ENCODE measurements around the gene SKAP1. TPM values are rescaled to one million over a fixed set of nuclear protein-coding genes. Genes with fewer than 3 reads are reported as not detected.
"Not testable (repeated sequence)": the region's sequence is repeated elsewhere in the genome, so short reads cannot be mapped to it uniquely, and the experiment has no call there.

SKAP1 gene
- total and polyA plus RNA-seq, 12 donors, result 3.2 to 117 (median 10.7) TPM

- intact Hi-C loops (cut with DNase I), result no loop called here
- no peaks in the 10 kb centered on the region for H3K36me3 ChIP-seq (replicated peaks in 1 of 2)
- H3K27ac ChIP-seq, result no peak overlapping the region
- no peak overlapping the region for H3K4me3 ChIP-seq
- no peaks in the 10 kb centered on the region for H3K9me3 ChIP-seq (replicated peaks in 1 of 3)
- no peak for TF ChIP-seq POLR2A (IDR thresholded peaks at IDR 0.05)
- no peak for TF ChIP-seq CTCF (IDR thresholded peaks at IDR 0.05)
- no peaks in the 10 kb centered on the region for H3K4me1 ChIP-seq (replicated peaks in 1 of 2)
- WGBS, 4 donors, result 68 to 82% (median 74%) methylated on average over 2 of the region's 2 CpGs
- no peak for DNase-seq
- H3K27me3 ChIP-seq, result no peaks in the 10 kb centered on the region
Measured at GRCh38 chr17:48373130-48373830, 56.7 kb downstream of the SKAP1 start.

- intact Hi-C loops (cut with DNase I); H3K27me3 ChIP-seq: not testable (repeated sequence)
Measured at GRCh38 chr17:48368967-48369366, 61.0 kb downstream of the SKAP1 start.

GRCh38 chr17:48368352-48368908, 61.6 kb downstream of the SKAP1 start:
- TF ChIP-seq CTCF (IDR thresholded peaks at IDR 0.05), result no peak
- TF ChIP-seq POLR2A (IDR thresholded peaks at IDR 0.05), result no peak
- Histone ChIP-seq H3K9me3 (replicated peaks in 1 of 3) (no peaks in the 10 kb centered on the region), H3K36me3 (replicated peaks in 1 of 2) (no peaks in the 10 kb centered on the region), H3K27ac (no peak overlapping the region), H3K27me3 (no peaks in the 10 kb centered on the region), H3K4me1 (replicated peaks in 1 of 2) (no peaks in the 10 kb centered on the region), H3K4me3 (no peak overlapping the region)
- DNase-seq, result no peak
- intact Hi-C loops (cut with DNase I), result no loop called here
- 79 to 89% (median 82%) methylated on average over 3 of the region's 3 CpGs for WGBS, 4 donors

More at GRCh38 chr17:48368967-48369366, 61.0 kb downstream of the SKAP1 start:
- 93 to 99% (median 97%) methylated on average over 6 of the region's 6 CpGs for WGBS, 4 donors
- not testable (repeated sequence) for H3K4me3 ChIP-seq; H3K4me1 ChIP-seq (replicated peaks in 1 of 2); H3K27ac ChIP-seq; H3K9me3 ChIP-seq (replicated peaks in 1 of 3); H3K36me3 ChIP-seq (replicated peaks in 1 of 2); DNase-seq

- WGBS, 4 donors, result 22 to 37% (median 29%) methylated on average over 1 of the region's 1 CpG
- H3K4me1 ChIP-seq (replicated peaks in 1 of 2), result no peaks in the 10 kb centered on the region
- no peak overlapping the region for H3K27ac ChIP-seq
- no peaks in the 10 kb centered on the region for H3K27me3 ChIP-seq
- no peaks in the 10 kb centered on the region for H3K36me3 ChIP-seq (replicated peaks in 1 of 2)
- H3K9me3 ChIP-seq (replicated peaks in 1 of 3), result no peaks in the 10 kb centered on the region
- intact Hi-C loops (cut with DNase I), result no loop called here
- no peak overlapping the region for H3K4me3 ChIP-seq
- DNase-seq, result peak in 1 of 7 donors; percentile 7
- TF ChIP-seq POLR2A (IDR thresholded peaks at IDR 0.05) (no peak), CTCF (IDR thresholded peaks at IDR 0.05) (no peak)
Measured at GRCh38 chr17:48363161-48363560, 66.9 kb downstream of the SKAP1 start.

- H3K27me3 ChIP-seq; DNase-seq; H3K4me3 ChIP-seq; H3K9me3 ChIP-seq (replicated peaks in 1 of 3); intact Hi-C loops (cut with DNase I); H3K36me3 ChIP-seq (replicated peaks in 1 of 2); H3K4me1 ChIP-seq (replicated peaks in 1 of 2); H3K27ac ChIP-seq: not testable (repeated sequence)
- WGBS, 4 donors, result 85 to 87% (median 85%) methylated on average over 11 of the region's 11 CpGs
Measured at GRCh38 chr17:48360861-48361633, 69.0 kb downstream of the SKAP1 start.
